ENCODE measurements around the gene CTBP2. TPM values are rescaled to one million over a fixed set of nuclear protein-coding genes. Genes with fewer than 3 reads are reported as not detected.
A peak's percentile ranks its signal among the peaks of the same experiment; 100 is the strongest.

The CTBP2 gene
- total and polyA plus RNA-seq, 10 donors: 6.7 to 74.4 (median 40.1) TPM

GRCh38 chr10:125144693-125145623, 15.4 kb downstream of the CTBP2 start:
- Histone ChIP-seq H3K4me3 (no peak overlapping the region), H3K27ac (peak overlapping the region in 6 of 8 donors; percentile 32 to 75 (median 54)), H3K27me3 (replicated peaks in 1 of 7) (peaks cover 0 to 69% (median 0%) of the 10 kb centered on the region in 7 donors), H3K9me3 (no peaks in the 10 kb centered on the region), H3K4me1 (peaks cover 25 to 96% (median 74%) of the 10 kb centered on the region in 6 donors), H3K36me3 (no peaks in the 10 kb centered on the region)
- DNase-seq: no peak
- intact Hi-C loops (cut with DNase I; ENCODE audit: low total_unique reads): no loop called here
- WGBS, 5 donors: 28 to 34% (median 31%) methylated on average over 11 to 13 of the region's 13 CpGs
- TF ChIP-seq CTCF (IDR thresholded peaks at IDR 0.05 in 8 of 11, conservative IDR thresholded peaks at IDR 0.05 in 3 of 11) (peak in 7 of 11 experiments; percentile 27 to 42 (median 34)), POLR2AphosphoS5 (IDR thresholded peaks at IDR 0.05) (no peak), POLR2A (IDR thresholded peaks at IDR 0.05) (no peak)

GRCh38 chr10:125144206-125144605, 16.2 kb downstream of the CTBP2 start:
- Histone ChIP-seq H3K27ac (peak overlapping the region in 2 of 8 donors; percentile 49 to 75), H3K9me3 (no peaks in the 10 kb centered on the region), H3K27me3 (replicated peaks in 1 of 7) (peaks cover 0 to 61% (median 0%) of the 10 kb centered on the region in 7 donors), H3K4me3 (no peak overlapping the region), H3K4me1 (peaks cover 25 to 94% (median 66%) of the 10 kb centered on the region in 6 donors), H3K36me3 (no peaks in the 10 kb centered on the region)
- DNase-seq: no peak
- WGBS, 5 donors: 39 to 53% (median 50%) methylated on average over 12 of the region's 12 CpGs
- intact Hi-C loops (cut with DNase I; ENCODE audit: low total_unique reads): no loop called here
- no peak for TF ChIP-seq CTCF (IDR thresholded peaks at IDR 0.05 in 8 of 11, conservative IDR thresholded peaks at IDR 0.05 in 3 of 11)

- no peak for DNase-seq
- H3K27ac ChIP-seq: no peak overlapping the region
- intact Hi-C loops (cut with DNase I; ENCODE audit: low total_unique reads): no loop called here
- H3K4me3 ChIP-seq: no peak overlapping the region
- peaks cover 0 to 3% (median 0%) of the 10 kb centered on the region in 6 donors for H3K36me3 ChIP-seq
- H3K4me1 ChIP-seq: peaks cover 19 to 93% (median 58%) of the 10 kb centered on the region in 6 donors
- no peaks in the 10 kb centered on the region for H3K9me3 ChIP-seq
- peaks cover 0 to 51% (median 0%) of the 10 kb centered on the region in 7 donors for H3K27me3 ChIP-seq (replicated peaks in 1 of 7)
- 87 to 94% (median 92%) methylated on average over 9 of the region's 9 CpGs for WGBS, 5 donors
- no peak for TF ChIP-seq POLR2AphosphoS5 (IDR thresholded peaks at IDR 0.05)
These were observed 17.4 kb downstream of the CTBP2 start for GRCh38 chr10:125142946-125143345.

GRCh38 chr10:125141860-125142484, 18.4 kb downstream of the CTBP2 start:
- peaks cover 0 to 41% (median 0%) of the 10 kb centered on the region in 7 donors for H3K27me3 ChIP-seq (replicated peaks in 1 of 7)
- H3K9me3 ChIP-seq: no peaks in the 10 kb centered on the region
- peaks cover 14 to 92% (median 48%) of the 10 kb centered on the region in 6 donors for H3K4me1 ChIP-seq
- intact Hi-C loops (cut with DNase I; ENCODE audit: low total_unique reads): no loop called here
- no peak for TF ChIP-seq POLR2AphosphoS5 (IDR thresholded peaks at IDR 0.05)
- no peak for TF ChIP-seq CTCF (IDR thresholded peaks at IDR 0.05 in 8 of 11, conservative IDR thresholded peaks at IDR 0.05 in 3 of 11)
- no peak for TF ChIP-seq POLR2A (IDR thresholded peaks at IDR 0.05)
- no peak overlapping the region for H3K4me3 ChIP-seq
- H3K27ac ChIP-seq: no peak overlapping the region
- WGBS, 5 donors: 80 to 89% (median 89%) methylated on average over 6 to 12 of the region's 12 CpGs
- DNase-seq: no peak
- H3K36me3 ChIP-seq: peaks cover 0 to 7% (median 0%) of the 10 kb centered on the region in 6 donors

Data from spleen (tissue), 11 donors.